ENCODE data around the gene SETD2.

GRCh38 chr3:46992231-46992630 is 171.7 kb downstream of the SETD2 start:
- TF ChIP-seq CTCF (IDR thresholded peaks at IDR 0.05) (no peak), POLR2A (IDR thresholded peaks at IDR 0.05) (no peak)

Measured in uterus (tissue), 2 donors.